Uterus (tissue), 2 donors: Measurements from ENCODE around the gene DPEP1.

ENCODE experiments used
- CTCF ChIP-seq, 4 experiments: fragments of 200-600 bp in 2 of 4; fragments of 450-650 bp in 2 of 4; sonication (generic) in 2 of 4; IDR thresholded peaks; one replicate each; pipeline ENCODE4 v1.5.1; 2016 to 2019; ENCODE audit warnings: antibody characterized with exemption in 4 of 4, mild to moderate bottlenecking in 2 of 4, moderate library complexity in 1 of 4
- POLR2A ChIP-seq, 2 donors: fragments of 450-650 bp; IDR thresholded peaks; one replicate each; pipeline ENCODE4 v1.6.1; 2016; ENCODE audit warnings: antibody characterized with exemption in 2 of 2, mild to moderate bottlenecking in 1 of 2, moderate library complexity in 1 of 2

GRCh38 chr16:89638455-89638854 is 25.0 kb downstream of the DPEP1 start:
- TF ChIP-seq CTCF (IDR thresholded peaks at IDR 0.05) = no peak
- TF ChIP-seq POLR2A (IDR thresholded peaks at IDR 0.05) = no peak
